Activated naive CD4-positive, alpha-beta T cell treated with anti-CD3 and anti-CD28 coated beads, Interleukin-2, amount 10 ng/mL, durations not matched to agents 7 days and 5 days (primary cell): ENCODE measurements around the gene RNF32.
"Not testable (repeated sequence)": the region's sequence is repeated elsewhere in the genome, so short reads cannot be mapped to it uniquely, and the experiment has no call there.

Source experiments
- CTCF ChIA-PET: fragments of 350-600 bp; sonication (Branson Sonifier 250); formaldehyde crosslinking; loops from one replicate; lab custom pipeline; 2021; ENCODE audit warnings: antibody characterized with exemption; lab: Charles Lee
- DNase-seq: peaks from one replicate; pipeline ENCODE4 v3.0.0-alpha.2; 2020
- H3K27ac Mint-ChIP-seq: one replicate; pipeline ENCODE4 v1.8.0; 2021; ENCODE audit warnings: mild to moderate bottlenecking, moderate library complexity, mixed read lengths
- H3K27me3 Mint-ChIP-seq: one replicate; pipeline ENCODE4 v1.8.0; 2021; ENCODE audit warnings: mild to moderate bottlenecking, mixed read lengths
- H3K36me3 Mint-ChIP-seq: one replicate; pipeline ENCODE4 v1.8.0; 2021; ENCODE audit warnings: mixed read lengths
- H3K4me1 Mint-ChIP-seq: one replicate; pipeline ENCODE4 v1.8.0; 2021; ENCODE audit warnings: mixed read lengths
- H3K4me3 Mint-ChIP-seq: one replicate; pipeline ENCODE4 v1.8.0; 2021; ENCODE audit warnings: mild to moderate bottlenecking, moderate library complexity, mixed read lengths
- H3K9me3 Mint-ChIP-seq: one replicate; pipeline ENCODE4 v1.8.0; 2021; ENCODE audit warnings: mixed read lengths

Gene RNF32

DNA sequence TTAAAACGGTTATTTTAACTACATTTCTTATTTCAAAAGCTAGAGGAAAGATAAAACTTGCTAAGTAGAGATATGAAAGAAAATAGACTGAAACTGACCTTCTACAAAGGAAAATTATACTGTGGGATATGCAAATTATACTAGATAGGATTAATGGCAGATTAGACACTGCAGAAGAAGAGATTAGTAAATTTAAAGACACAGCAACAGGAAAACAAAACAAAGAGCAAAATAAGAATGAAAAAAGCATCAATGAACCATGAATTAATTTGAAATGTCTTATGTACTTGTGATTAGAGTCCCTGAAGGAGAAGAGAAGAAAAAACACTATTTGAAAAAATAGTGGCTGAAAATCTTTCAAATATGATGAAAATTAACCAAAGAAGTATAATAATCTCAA lies 52.3 kb downstream of the RNF32 start:
- CTCF ChIA-PET: no interaction called here
- Mint-ChIP-seq H3K27ac (no peak overlapping the region), H3K4me3 (no peak overlapping the region), H3K27me3 (no peaks in the 10 kb centered on the region), H3K9me3 (peaks cover 20% of the 10 kb centered on the region), H3K36me3 (peaks cover 9% of the 10 kb centered on the region), H3K4me1 (no peaks in the 10 kb centered on the region)
- DNase-seq: no peak

DNA sequence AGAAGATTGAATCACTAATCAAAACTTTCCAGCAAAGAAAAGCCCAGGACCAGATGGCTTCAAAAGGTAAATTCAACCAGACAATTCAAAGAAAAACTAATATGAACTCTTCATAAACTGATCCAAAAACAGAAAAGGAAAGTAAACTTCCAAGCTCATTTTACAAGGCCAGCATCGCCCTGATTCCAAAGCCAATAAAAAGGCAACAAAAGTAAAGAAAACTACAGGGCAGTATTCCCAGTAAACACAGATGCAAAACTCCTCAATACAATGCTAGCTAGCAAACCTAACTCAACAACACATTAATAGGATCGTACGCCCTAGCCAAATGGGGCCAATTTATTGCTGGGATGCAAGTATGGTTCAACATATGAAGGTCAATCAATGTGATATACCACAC lies 53.1 kb downstream of the RNF32 start:
- H3K4me3 Mint-ChIP-seq: no peak overlapping the region
- DNase-seq: no peak
- no peaks in the 10 kb centered on the region for H3K27me3 Mint-ChIP-seq
- H3K36me3 Mint-ChIP-seq: peaks cover 10% of the 10 kb centered on the region
- CTCF ChIA-PET: interaction anchor here (0.7 kb wide), 1 partner anchor 11 kb away, joined by 4 read pairs; no protein-coding TSS in a partner anchor
- no peaks in the 10 kb centered on the region for H3K4me1 Mint-ChIP-seq
- H3K27ac Mint-ChIP-seq: no peak overlapping the region
- H3K9me3 Mint-ChIP-seq: peaks cover 25% of the 10 kb centered on the region

DNA sequence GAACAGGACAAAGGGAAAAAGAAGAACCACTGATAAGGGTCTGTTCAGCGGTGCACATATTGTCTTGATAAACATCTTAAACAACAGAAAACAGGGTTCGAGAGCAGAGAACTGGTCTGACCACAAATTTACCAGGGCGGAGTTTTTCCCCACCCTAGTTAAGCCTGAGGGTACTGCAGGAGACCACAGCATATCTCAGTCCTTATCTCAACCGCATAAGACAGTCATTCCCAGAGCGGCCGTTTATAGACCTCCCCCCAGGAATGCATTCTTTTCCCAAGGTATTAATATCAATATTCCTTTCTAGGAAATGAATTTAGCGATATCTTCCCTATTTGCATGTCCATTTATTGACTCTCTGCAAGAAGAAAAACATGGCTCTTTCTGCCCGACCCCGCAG lies 56.7 kb downstream of the RNF32 start:
- H3K9me3 Mint-ChIP-seq: peaks cover 33% of the 10 kb centered on the region
- H3K27me3 Mint-ChIP-seq, H3K4me3 Mint-ChIP-seq, DNase-seq, H3K27ac Mint-ChIP-seq, CTCF ChIA-PET, H3K4me1 Mint-ChIP-seq: not testable (repeated sequence)
- peaks cover 18% of the 10 kb centered on the region for H3K36me3 Mint-ChIP-seq

DNA sequence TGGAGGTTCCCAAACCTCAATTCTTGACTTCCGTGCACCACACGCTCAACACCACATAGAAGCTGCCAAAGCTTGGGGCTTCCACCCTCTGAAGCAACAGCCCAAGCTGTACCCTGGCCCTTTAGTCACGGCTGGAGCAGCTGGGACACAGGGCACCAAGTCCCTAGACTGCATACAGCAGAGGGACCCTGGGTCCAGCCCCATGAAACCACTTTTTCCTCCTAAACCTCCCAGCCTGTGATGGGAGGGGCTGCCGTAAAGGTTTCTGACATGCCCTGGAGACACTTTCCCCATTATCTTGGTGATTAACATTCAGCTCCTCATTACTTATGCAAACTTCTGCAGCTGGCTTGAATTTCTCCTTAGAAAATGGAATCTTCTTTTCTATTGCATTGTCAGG lies 57.9 kb downstream of the RNF32 start:
- H3K9me3 Mint-ChIP-seq: peaks cover 33% of the 10 kb centered on the region
- H3K27ac Mint-ChIP-seq, H3K4me3 Mint-ChIP-seq, H3K27me3 Mint-ChIP-seq, CTCF ChIA-PET, DNase-seq, H3K4me1 Mint-ChIP-seq: not testable (repeated sequence)
- peaks cover 21% of the 10 kb centered on the region for H3K36me3 Mint-ChIP-seq

DNA sequence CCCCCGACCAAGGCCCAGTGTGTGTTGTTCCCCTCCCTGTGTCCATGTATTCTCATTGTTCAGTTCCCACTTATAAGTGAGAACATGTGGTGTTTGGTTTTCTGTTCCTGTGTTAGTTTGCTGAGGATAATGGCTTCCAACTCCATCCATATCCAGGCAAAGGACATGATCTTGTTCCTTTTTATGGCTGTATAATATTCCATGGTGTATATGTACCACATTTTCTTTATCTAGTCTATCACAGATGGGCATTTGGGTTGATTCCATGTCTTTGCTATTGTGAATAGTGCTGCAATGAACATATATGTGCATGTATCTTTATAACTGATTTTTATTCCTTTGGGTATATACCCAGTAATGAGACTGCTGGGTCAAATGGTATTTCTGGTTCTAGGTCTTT lies 61.2 kb downstream of the RNF32 start:
- peaks cover 20% of the 10 kb centered on the region for H3K36me3 Mint-ChIP-seq

DNA sequence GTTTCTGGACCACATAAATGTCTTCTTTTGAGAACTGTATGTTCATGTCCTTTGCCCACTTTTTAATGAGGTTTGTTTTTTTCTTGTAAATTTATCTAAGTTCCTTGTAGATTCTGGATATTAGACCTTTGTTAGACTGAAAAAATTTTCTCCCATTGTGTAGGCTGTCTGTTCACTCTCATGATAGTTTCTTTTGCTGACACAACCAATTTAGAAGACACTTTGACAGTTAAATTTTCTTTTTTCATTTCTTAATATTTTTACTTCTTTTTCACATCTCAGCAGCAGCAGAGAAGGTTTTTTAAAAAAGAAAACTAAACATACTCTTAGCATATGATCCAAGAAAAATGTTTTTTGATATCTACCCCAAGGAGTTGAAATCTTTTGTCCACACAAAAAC lies 61.8 kb downstream of the RNF32 start:
- peaks cover 20% of the 10 kb centered on the region for H3K36me3 Mint-ChIP-seq
- CTCF ChIA-PET: no interaction called here
- no peak overlapping the region for H3K4me3 Mint-ChIP-seq
- peaks cover 8% of the 10 kb centered on the region for H3K4me1 Mint-ChIP-seq
- H3K27me3 Mint-ChIP-seq: no peaks in the 10 kb centered on the region
- no peak overlapping the region for H3K27ac Mint-ChIP-seq
- H3K9me3 Mint-ChIP-seq: peaks cover 21% of the 10 kb centered on the region
- DNase-seq: no peak

More for the DNA sequence above, 61.2 kb downstream of the RNF32 start:
- DNase-seq, H3K4me1 Mint-ChIP-seq, H3K27ac Mint-ChIP-seq, H3K27me3 Mint-ChIP-seq, H3K4me3 Mint-ChIP-seq, CTCF ChIA-PET: not testable (repeated sequence)
- peaks cover 26% of the 10 kb centered on the region for H3K9me3 Mint-ChIP-seq

DNA sequence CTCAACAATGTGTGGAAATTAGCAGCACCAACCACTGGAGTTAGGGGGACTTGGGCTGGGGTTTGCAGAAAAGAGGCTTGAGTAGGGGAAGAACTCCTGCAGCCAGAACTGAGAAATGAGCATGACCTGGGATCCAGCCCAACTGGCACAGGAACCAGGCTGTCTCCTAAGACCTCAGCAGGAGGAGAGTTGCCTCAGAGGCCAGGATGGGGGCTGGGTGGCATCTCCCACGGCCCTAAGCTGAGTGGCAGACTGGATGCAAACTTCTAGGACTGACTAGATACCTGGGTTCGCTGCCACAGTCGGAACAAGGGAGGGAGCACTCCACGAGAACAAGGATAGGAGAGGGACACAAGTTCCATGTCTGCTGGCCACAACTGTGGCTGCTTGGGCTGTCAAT lies 62.6 kb downstream of the RNF32 start:
- peaks cover 19% of the 10 kb centered on the region for H3K36me3 Mint-ChIP-seq
- H3K4me1 Mint-ChIP-seq: peaks cover 8% of the 10 kb centered on the region
- no peaks in the 10 kb centered on the region for H3K27me3 Mint-ChIP-seq
- H3K27ac Mint-ChIP-seq: no peak overlapping the region
- no peak for DNase-seq
- CTCF ChIA-PET: no interaction called here
- H3K4me3 Mint-ChIP-seq: no peak overlapping the region
- H3K9me3 Mint-ChIP-seq: peaks cover 14% of the 10 kb centered on the region

DNA sequence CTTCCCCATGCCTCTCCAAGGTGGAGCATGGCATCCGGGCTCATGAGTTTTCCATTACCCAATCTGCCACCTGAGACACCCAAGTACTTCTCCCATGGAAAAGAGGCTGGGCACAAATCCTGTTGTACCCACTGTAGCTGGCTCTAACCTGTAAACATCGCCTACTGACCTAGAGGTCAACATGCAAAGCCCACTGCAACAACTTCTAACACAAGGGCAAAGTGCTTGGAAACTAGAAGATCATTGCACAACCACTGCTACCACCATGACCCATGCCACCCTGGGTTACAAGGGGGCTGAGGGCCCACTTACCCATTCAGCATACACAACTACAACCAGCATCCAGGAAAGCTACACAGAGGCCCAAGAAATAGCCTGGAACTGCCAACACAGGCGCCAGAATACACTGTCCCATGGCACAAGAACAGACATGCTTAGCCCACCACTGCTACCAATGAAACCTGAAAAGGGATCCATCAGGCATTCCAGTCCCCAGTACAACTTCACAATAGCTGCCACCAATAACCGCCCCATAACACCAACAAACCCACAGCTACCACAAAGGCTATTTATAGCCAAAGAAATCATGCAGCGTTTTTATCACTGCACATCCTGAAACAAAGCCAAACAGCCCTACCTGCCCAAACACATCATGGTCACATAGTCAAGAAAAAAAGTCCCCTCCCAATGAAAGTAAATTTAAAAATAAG lies 63.4 kb downstream of the RNF32 start:
- Mint-ChIP-seq H3K4me1 (peaks cover 8% of the 10 kb centered on the region), H3K36me3 (peaks cover 19% of the 10 kb centered on the region), H3K27ac (no peak overlapping the region), H3K9me3 (peaks cover 11% of the 10 kb centered on the region), H3K27me3 (no peaks in the 10 kb centered on the region), H3K4me3 (no peak overlapping the region)
- CTCF ChIA-PET: no interaction called here
- no peak for DNase-seq

DNA sequence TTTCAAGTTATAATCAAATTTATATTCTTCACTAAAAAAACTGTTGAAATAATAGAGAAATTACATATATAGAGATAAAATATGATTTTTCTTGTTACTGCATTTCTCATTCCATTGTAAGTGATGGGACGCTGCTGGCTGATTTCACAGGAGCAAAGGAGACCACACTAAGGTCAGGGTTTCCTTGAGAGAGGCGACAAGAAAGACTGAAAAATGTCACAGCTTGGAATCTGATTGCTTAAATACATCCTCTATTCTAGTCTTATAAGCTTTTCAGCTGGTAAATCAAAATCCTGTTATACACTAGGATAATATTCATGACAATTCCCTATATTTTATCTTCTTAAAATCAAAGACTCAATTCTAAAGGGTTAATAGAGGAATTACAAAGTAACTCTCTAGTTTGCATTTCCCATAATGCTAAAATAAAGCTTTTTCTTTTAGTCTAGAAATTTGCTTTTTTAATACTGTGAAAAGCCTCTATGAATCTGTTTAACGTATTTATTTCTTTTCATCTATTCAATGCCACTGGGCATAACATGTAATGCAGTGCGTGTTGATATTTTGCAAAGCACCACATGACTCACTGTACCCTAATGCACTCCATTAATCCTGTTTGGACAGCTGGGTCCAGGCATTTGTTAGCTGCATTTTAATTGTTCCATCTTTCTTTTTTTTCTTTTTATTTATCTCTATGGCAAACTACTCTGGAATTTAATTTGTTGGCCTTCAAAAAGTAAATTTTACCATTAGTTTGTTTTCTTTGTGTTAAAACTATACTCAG lies 81.7 kb downstream of the RNF32 start:
- Mint-ChIP-seq H3K9me3 (no peaks in the 10 kb centered on the region), H3K27me3 (no peaks in the 10 kb centered on the region), H3K36me3 (peaks cover 9% of the 10 kb centered on the region), H3K4me3 (no peak overlapping the region), H3K27ac (no peak overlapping the region), H3K4me1 (no peaks in the 10 kb centered on the region)
- CTCF ChIA-PET: no interaction called here
- no peak for DNase-seq

DNA sequence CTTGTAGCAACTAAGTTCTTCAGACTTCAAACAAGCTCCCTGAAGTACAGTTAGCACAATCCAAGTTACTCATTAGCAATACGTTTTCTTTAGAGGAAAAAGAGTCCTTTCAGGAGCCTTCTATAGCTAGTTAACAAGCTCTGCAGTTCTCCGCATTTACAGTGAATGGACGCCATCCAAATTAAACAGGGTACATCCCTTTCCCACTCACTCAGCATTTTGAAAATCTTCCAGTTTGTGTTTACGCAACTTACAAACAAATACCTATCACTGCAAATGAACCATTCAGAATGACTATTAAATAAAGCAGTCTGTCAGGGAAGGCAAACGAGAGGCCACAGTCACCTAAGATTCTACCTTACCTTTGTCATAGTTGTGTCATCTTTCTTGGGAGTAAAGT lies 84.5 kb downstream of the RNF32 start:
- CTCF ChIA-PET: no interaction called here
- no peak overlapping the region for H3K27ac Mint-ChIP-seq
- no peak overlapping the region for H3K4me3 Mint-ChIP-seq
- H3K36me3 Mint-ChIP-seq: peaks cover 1% of the 10 kb centered on the region
- H3K4me1 Mint-ChIP-seq: no peaks in the 10 kb centered on the region
- H3K9me3 Mint-ChIP-seq: no peaks in the 10 kb centered on the region
- no peak for DNase-seq
- H3K27me3 Mint-ChIP-seq: no peaks in the 10 kb centered on the region

DNA sequence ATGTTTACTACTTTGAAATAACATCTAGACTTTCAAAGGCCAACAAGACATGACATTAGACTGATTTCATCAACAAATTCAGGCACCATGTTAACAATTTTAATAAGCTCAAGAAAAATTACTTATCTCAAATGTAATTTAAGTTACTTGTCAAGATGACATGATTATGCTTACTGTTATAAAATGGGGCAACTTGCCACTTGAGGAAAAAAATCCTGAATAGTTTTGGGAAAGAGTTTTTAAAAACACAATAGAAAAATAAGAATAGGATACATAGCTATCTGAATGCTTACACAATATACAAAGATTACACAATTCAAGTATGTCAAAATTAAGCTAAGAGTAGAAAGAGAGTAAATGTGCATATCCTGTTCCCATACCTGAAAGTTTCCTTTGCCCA lies 85.4 kb downstream of the RNF32 start:
- H3K36me3 Mint-ChIP-seq: peaks cover 2% of the 10 kb centered on the region
- CTCF ChIA-PET: no interaction called here
- H3K4me3 Mint-ChIP-seq: no peak overlapping the region
- no peak for DNase-seq
- no peak overlapping the region for H3K27ac Mint-ChIP-seq
- no peaks in the 10 kb centered on the region for H3K9me3 Mint-ChIP-seq
- H3K27me3 Mint-ChIP-seq: no peaks in the 10 kb centered on the region
- H3K4me1 Mint-ChIP-seq: no peaks in the 10 kb centered on the region
